HG03066 (cell line): ENCODE data around the gene GCFC2.

ENCODE experiments used
- ATAC-seq: cut with Tn5 transposase; IDR thresholded peaks from one replicate; pipeline ENCODE4 v1.9.1; 2021; ENCODE audit warnings: low read depth; ENCODE audit not compliant: unreplicated experiment

The GCFC2 gene

DNA sequence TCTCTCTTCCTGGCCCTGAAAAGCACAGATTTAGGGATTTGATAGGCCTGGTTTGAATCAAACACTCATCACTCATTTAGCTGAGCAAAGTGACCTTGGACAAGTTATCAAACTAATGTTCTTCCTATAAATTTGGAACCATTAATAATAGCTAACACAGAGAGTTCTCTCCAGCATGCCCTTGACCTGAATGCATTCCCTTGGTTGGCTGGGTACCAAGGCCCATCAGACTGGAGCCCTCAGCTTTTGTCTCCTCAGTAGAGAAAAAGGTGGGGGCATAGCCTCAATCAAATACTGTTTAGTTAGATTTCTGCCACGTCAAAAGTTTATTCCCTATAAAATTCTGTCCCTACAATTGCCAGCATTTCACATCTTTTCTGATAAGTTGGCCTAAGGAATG lies 77.9 kb downstream of the GCFC2 start:
- no peak for ATAC-seq

DNA sequence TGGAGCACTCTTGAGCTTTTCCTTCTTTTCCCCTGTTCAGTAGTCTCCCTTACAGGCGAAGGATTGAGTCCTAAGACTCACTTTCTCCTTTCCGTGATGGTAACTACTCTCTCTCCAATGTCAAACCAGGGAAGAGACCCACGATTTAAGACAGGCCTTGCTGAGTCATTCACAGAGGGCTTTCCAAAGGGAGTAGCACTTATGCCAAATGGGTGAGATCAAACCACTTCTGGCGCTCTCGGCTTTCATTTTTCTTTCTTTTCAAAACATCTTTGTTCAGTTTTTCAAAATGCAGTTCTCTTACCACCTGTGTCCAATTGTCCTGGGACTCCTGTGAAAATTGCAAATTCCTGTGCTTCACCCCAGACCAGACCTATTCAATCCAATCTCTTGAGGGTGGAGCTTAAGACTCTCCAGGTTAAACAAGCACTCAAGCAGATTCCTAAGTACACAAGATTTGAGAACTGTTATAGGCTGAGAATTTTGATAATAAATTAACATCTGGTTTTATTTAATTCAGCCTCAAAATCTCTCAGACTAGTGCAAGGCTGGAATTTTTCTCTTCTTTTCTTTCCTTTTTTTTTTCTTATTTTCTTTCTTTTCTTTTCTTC lies 78.5 kb downstream of the GCFC2 start:
- no peak for ATAC-seq

- peak; percentile 83 for ATAC-seq
Observed at GRCh38 chr2:75627902-75628504, 82.7 kb downstream of the GCFC2 start.

DNA sequence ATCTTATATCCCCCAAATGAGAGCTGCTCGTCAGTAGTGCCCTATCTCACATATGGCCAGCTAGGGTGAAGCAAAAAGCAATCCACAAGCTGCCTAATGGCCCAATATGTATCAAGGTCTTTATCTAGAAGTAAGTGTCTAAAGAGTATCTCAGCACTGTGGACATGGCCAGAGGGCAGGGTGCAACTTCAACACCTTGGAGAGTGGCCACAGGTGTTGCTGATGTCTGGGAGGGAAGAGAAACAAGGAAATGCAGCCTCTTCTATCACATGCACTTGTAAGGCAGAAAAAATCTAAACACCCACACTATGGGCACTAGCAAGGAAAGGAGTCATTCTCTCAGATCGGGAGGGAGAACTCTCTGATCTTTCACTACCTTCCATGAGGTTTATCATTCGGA lies 87.8 kb downstream of the GCFC2 start:
- no peak for ATAC-seq

DNA sequence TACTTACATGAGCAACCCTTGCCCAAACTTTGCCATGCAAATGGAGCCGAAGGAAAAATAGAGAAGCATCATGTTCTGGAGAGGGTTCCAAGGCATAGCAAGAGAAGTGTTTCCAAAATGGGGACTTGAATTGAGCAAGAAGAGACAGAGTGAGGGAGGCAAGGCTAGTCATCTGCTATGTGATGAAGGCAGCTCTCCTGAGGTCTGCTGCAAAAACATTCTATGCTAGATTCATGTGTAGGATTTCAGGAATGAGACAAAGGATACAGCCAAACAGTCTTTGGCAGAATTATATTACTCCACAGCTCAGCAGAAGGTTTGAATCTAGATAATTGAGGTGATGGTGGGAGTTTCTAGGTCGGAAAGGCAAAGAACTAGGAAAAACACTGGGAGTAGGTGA lies 88.2 kb downstream of the GCFC2 start:
- ATAC-seq = no peak

DNA sequence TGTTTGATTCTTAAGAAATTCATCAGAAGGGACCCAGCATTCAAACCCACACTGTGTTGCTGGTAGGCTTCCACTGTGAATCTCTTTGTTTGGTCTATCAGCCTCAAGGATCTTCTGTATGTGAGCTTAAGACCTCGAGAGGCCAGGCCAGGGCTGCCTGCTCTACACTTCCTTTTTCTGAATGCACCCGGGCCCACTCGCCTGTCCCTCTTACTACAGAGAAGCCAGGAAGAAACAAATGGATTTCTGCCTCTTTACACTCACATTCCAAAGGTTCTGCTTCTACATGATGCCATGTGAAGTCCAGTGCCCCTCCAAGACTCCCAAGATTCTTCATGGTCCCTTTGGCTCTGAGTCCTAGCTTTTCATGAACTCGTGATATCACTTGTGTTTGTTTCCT lies 89.5 kb downstream of the GCFC2 start:
- no peak for ATAC-seq

DNA sequence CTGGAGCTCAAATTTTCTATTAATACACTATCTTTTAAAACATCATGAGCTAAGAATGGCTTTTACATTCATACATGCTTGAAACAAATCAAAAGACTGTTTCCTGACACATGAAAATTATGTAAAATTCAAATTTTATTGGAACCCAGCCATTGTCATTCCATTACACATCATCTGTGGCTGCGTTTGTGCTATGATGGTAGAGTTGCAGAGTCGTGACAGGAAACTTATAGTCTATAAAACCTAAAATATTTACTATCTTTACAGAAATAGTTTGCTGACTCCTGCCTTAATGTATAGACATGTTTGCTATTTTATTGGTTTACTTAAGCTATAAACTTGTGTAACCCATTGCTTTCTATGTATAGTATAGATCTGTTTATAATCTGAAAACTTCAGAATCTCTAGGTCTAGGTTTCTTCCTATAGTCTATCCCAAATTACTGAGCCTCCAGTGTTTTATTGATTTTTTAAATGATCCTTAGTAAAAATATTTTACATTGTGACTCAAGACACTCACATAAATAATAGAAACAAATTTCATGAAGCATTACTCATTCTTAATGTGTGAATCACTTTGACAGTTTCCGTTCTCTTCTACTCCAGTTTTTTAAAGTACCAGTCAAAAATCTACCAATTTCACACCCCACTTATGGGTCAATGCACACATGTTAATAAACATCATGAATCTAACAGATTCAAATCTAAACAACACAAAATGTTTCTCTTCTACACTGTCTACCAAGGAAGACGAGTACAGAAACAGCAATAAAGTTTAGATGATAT lies 90.6 kb downstream of the GCFC2 start:
- ATAC-seq = no peak

DNA sequence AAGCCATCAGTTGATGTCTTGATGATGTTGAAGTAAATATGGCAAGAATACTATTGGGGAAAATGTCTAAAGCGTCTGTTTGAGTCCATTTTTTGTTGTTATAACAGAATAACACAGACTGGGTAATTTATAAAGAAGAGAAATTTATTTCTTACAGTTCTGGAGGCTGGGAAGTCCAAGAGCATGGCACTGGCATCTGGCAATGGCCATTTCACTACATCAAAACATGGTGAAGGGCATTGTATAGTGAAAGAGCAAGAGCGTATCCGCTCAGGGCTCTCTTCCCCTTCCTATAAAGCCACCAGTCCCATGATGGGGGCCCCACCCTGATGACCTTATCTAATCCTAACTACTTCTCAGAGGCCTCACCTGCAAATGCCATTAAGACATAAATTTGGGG lies 93.8 kb downstream of the GCFC2 start:
- no peak for ATAC-seq

- no peak for ATAC-seq
Observed at GRCh38 chr2:75616406-75616805, 94.3 kb downstream of the GCFC2 start.

DNA sequence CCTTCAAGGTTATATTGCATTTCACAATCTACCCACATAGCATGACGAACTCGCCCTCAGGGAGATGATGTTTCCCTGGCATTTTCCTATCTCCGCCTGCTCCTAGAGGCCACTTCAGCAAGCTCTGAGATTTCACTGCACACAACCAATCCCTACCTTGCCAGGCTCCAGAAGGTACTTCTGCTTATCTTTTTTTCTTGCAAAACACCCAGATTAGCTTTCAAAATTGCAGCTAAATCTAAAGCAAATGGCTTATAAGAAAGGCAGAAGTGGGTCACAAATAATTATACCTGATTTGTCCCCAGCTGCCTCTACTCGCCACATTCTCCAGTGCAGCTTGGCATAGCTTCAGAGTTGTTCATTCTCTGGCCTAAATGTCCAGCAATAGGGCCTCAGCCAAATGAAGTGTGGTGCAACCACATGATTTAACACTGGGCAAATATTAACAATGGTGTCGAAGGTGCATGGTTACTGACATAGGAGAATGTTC lies 96.5 kb downstream of the GCFC2 start:
- no peak for ATAC-seq

GRCh38 chr2:75612862-75613243 lies 97.9 kb downstream of the GCFC2 start:
- no peak for ATAC-seq
